ENCODE measurements around the gene ZMAT5.

DNA sequence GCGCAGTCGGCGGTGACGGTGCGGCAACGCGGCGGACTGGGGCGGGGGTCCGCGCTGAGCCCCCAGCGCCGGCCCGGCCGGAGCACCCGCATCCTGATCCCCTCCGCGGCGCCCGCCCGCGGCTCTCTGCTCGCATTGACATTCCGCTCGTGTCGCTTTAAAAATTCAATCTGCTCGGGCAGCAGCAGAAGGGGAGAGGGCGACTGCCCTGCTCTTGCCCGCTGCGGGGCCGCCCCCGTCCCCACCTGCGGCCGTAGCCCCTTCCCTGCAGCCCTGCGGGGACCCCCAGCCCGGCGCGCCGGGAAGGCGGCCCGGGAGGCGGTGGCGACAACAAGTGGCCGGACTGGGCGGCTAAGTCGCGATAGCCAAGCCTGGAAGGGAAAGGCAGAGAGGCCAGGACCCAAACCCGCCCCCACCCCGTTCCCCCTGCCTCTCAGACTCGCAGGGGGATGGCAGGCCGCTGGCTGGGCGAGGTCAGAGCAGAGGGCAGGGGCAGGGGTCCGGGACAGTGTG lies 45.9 kb downstream of the ZMAT5 start:
- TF ChIP-seq, protein P1, sequence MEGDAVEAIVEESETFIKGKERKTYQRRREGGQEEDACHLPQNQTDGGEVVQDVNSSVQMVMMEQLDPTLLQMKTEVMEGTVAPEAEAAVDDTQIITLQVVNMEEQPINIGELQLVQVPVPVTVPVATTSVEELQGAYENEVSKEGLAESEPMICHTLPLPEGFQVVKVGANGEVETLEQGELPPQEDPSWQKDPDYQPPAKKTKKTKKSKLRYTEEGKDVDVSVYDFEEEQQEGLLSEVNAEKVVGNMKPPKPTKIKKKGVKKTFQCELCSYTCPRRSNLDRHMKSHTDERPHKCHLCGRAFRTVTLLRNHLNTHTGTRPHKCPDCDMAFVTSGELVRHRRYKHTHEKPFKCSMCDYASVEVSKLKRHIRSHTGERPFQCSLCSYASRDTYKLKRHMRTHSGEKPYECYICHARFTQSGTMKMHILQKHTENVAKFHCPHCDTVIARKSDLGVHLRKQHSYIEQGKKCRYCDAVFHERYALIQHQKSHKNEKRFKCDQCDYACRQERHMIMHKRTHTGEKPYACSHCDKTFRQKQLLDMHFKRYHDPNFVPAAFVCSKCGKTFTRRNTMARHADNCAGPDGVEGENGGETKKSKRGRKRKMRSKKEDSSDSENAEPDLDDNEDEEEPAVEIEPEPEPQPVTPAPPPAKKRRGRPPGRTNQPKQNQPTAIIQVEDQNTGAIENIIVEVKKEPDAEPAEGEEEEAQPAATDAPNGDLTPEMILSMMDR (IDR thresholded peaks at IDR 0.05; ENCODE audit: borderline replicate concordance, extremely low read depth, low read length, poor library complexity, severe bottlenecking): no peak
- TF ChIP-seq EZH2 (IDR thresholded peaks at IDR 0.05; ENCODE audit: borderline replicate concordance, low read depth, low read length, severe bottlenecking): no peak

Measured in DND-41 (cell line).